NCI-H2029 treated with DMSO at 0.1 percent for 48 hours (cell line): ENCODE measurements around the gene RASL11B.

Source experiments
- DNase-seq: peaks from one replicate; lab custom pipeline; 2025; lab: John Stamatoyannopoulos, UW

The RASL11B gene

GRCh38 chr4:52843351-52843750, 18.8 kb upstream of the RASL11B start:
- no peak for DNase-seq

- DNase-seq: no peak
Observed at GRCh38 chr4:52843958-52844357, 18.2 kb upstream of the RASL11B start.

- DNase-seq: no peak
Observed at GRCh38 chr4:52844596-52844995, 17.5 kb upstream of the RASL11B start.

GRCh38 chr4:52846502-52846901, 15.6 kb upstream of the RASL11B start:
- no peak for DNase-seq

GRCh38 chr4:52848254-52848653, 13.9 kb upstream of the RASL11B start:
- DNase-seq: no peak

- DNase-seq: no peak
Observed at GRCh38 chr4:52850406-52851124, 11.6 kb upstream of the RASL11B start.

GRCh38 chr4:52852041-52852440, 10.1 kb upstream of the RASL11B start:
- DNase-seq: no peak

- no peak for DNase-seq
Observed at GRCh38 chr4:52852711-52853110, 9.4 kb upstream of the RASL11B start.

- no peak for DNase-seq
Observed at GRCh38 chr4:52853351-52853750, 8.8 kb upstream of the RASL11B start.

GRCh38 chr4:52856801-52857200, 5.3 kb upstream of the RASL11B start:
- DNase-seq: no peak

- DNase-seq: no peak
Observed at GRCh38 chr4:52860361-52860760, 1.8 kb upstream of the RASL11B start.

- DNase-seq: no peak
Observed at GRCh38 chr4:52861171-52861823, 820 bp upstream of the RASL11B start.

- DNase-seq: no peak
Observed at GRCh38 chr4:52862639-52863161, 583 bp downstream of the RASL11B start.

GRCh38 chr4:52863324-52863723, 1.2 kb downstream of the RASL11B start:
- DNase-seq: no peak

- peak; percentile 95 for DNase-seq
Observed at GRCh38 chr4:52864793-52865192, 2.7 kb downstream of the RASL11B start.

- no peak for DNase-seq
Observed at GRCh38 chr4:52865300-52865699, 3.2 kb downstream of the RASL11B start.

- DNase-seq: no peak
Observed at GRCh38 chr4:52866734-52867133, 4.6 kb downstream of the RASL11B start.

GRCh38 chr4:52867163-52867562, 5.0 kb downstream of the RASL11B start:
- no peak for DNase-seq

GRCh38 chr4:52868133-52868532, 6.0 kb downstream of the RASL11B start:
- DNase-seq: peak; percentile 52

GRCh38 chr4:52869196-52869595, 7.1 kb downstream of the RASL11B start:
- peak; percentile 11 for DNase-seq

GRCh38 chr4:52869656-52870055, 7.5 kb downstream of the RASL11B start:
- no peak for DNase-seq

GRCh38 chr4:52870225-52870624, 8.1 kb downstream of the RASL11B start:
- peak; percentile 76 for DNase-seq

GRCh38 chr4:52873191-52873590, 11.1 kb downstream of the RASL11B start:
- DNase-seq: peak; percentile 20
